Stomach (tissue), 9 donors: ENCODE measurements around the gene BABAM1. TPM values are rescaled to one million over a fixed set of nuclear protein-coding genes. Genes with fewer than 3 reads are reported as not detected.

Experiments
- DNase-seq, 2 donors: peaks; one replicate each; pipeline versions ENCODE4 v3.0.0 to v3.0.0-alpha.2; 2013 to 2019
- H3K27ac ChIP-seq, 5 donors: fragments of 200-600 bp in 4 of 5; sonication (generic) in 4 of 5; one replicate each; pipeline ENCODE4 v1.5.1; 2013 to 2019; ENCODE audit warnings: mild to moderate bottlenecking in 1 of 5, moderate library complexity in 1 of 5
- H3K27me3 ChIP-seq, 3 donors: fragments of 200-600 bp; sonication (generic); one replicate each; pipeline ENCODE4 v1.5.1; 2017 to 2019; ENCODE audit warnings: mixed run types in 1 of 3
- H3K36me3 ChIP-seq, 4 donors: fragments of 200-600 bp; sonication (generic); 1 replicate in 3 of 4; 2 replicates in 1 of 4; pipeline ENCODE4 v1.5.1; 2016 to 2019
- H3K4me1 ChIP-seq, 4 donors: fragments of 200-600 bp; sonication (generic); one replicate each; pipeline ENCODE4 v1.5.1; 2016 to 2019
- H3K4me3 ChIP-seq, 4 donors: fragments of 200-600 bp; sonication (generic) in 3 of 4; one replicate each; pipeline ENCODE4 v1.5.1; 2016 to 2019; ENCODE audit warnings: mild to moderate bottlenecking in 1 of 4
- H3K9me3 ChIP-seq, 4 donors: fragments of 200-600 bp; sonication (generic); one replicate each; pipeline ENCODE4 v1.5.1; 2016 to 2019
- CTCF ChIP-seq, 7 experiments: fragments of 450-650 bp in 4 of 7; fragments of 200-600 bp in 3 of 7; sonication (generic) in 3 of 7; IDR thresholded peaks; one replicate each; pipeline ENCODE4 v1.5.1; 2016 to 2019; ENCODE audit warnings: antibody characterized with exemption in 7 of 7, control low read depth in 2 of 7, mild to moderate bottlenecking in 1 of 7
- EP300 ChIP-seq: sonication (generic); formaldehyde crosslinking; IDR thresholded peaks from one replicate; pipeline ENCODE4 v1.6.1; 2017; ENCODE audit warnings: antibody characterized with exemption
- POLR2A ChIP-seq, 4 donors: fragments of 450-650 bp; IDR thresholded peaks; one replicate each; pipeline ENCODE4 v1.6.1; 2016; ENCODE audit warnings: antibody characterized with exemption in 4 of 4, control low read depth in 2 of 4, mild to moderate bottlenecking in 1 of 4, moderate library complexity in 1 of 4
- POLR2AphosphoS5 ChIP-seq, 3 donors: sonication (generic); formaldehyde crosslinking; IDR thresholded peaks; one replicate each; pipeline ENCODE4 v1.6.1; 2016; ENCODE audit warnings: antibody characterized with exemption in 3 of 3
- WGBS, 5 donors: extraction: QIAGEN DNeasy Blood & Tissue Kit in 3 of 5; methylation state at CpG; one replicate each; pipeline versions ENCODE4 v1.1.5 to v1.1.7; 2013 to 2018; 5-methylcytosine and 5-hydroxymethylcytosine counted together
- intact Hi-C: fragments of 100-400 bp; cut with DNase I; formaldehyde crosslinking; loops from one replicate; pipeline ENCODE4 v1.15.1; 2023; ENCODE audit warnings: low total_unique reads
- polyA plus RNA-seq, 3 donors: library from polyadenylated mRNA; stranded (reverse); fragments of 200-250 nt; gene quantifications; one replicate each; pipeline ENCODE4 v1.2.3, GENCODE V29; 2013
- total RNA-seq, 5 donors: library from RNA; depleted of rRNA; stranded (reverse); fragments of >200 nt; gene quantifications; one replicate each; pipeline versions ENCODE4 v1.1.0 to v1.2.3, GENCODE V29; 2014 to 2016
- donor health status: healthy with polysubstance abuse.
- donor health status: Bipolar disorder and iron deficiency.
- donor health status: healthy.

Gene BABAM1
- total and polyA plus RNA-seq, 8 donors, result 26.2 to 146 (median 73.1) TPM

GRCh38 chr19:17296273-17296672, 29.0 kb downstream of the BABAM1 start:
- Histone ChIP-seq H3K27ac (no peak overlapping the region), H3K4me1 (peaks cover 0 to 37% (median 24%) of the 10 kb centered on the region in 4 donors), H3K36me3 (peaks cover 0 to 41% (median 24%) of the 10 kb centered on the region in 4 donors), H3K9me3 (peaks cover 0 to 5% (median 0%) of the 10 kb centered on the region in 4 donors), H3K27me3 (no peaks in the 10 kb centered on the region), H3K4me3 (no peak overlapping the region)
- intact Hi-C loops, result no loop called here
- DNase-seq, result no peak
- no peak for TF ChIP-seq POLR2A (IDR thresholded peaks at IDR 0.05)
- TF ChIP-seq EP300, result no peak
- no peak for TF ChIP-seq CTCF (IDR thresholded peaks at IDR 0.05)
- WGBS, 5 donors, result 43 to 60% (median 51%) methylated on average over 4 of the region's 4 CpGs

DNA sequence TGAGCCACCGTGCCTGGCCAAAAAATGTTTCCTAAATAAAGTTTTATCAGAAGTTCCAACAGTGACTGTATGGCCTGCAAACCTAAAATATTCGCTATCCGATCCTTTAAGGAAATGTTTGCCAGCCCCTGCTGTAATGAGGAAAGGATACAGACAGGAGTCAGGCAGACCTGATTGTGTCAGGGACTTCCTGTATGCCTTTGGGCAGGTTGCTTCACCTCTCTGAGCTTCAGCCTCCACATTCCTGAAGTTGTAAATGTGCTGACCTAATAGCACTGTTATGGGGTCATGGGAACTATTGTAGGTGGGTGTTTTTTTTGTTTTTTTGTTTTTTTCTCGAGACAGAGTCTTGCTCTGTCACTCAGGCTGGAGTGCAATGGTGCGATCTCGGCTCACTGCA, 29.7 kb downstream of the BABAM1 start:
- Histone ChIP-seq H3K9me3 (peaks cover 0 to 5% (median 0%) of the 10 kb centered on the region in 4 donors), H3K4me1 (peaks cover 0 to 41% (median 25%) of the 10 kb centered on the region in 4 donors), H3K36me3 (peaks cover 0 to 44% (median 24%) of the 10 kb centered on the region in 4 donors), H3K27me3 (no peaks in the 10 kb centered on the region), H3K4me3 (no peak overlapping the region), H3K27ac (no peak overlapping the region)
- no peak for DNase-seq
- no peak for TF ChIP-seq CTCF (IDR thresholded peaks at IDR 0.05)
- TF ChIP-seq POLR2A (IDR thresholded peaks at IDR 0.05), result no peak
- TF ChIP-seq POLR2AphosphoS5 (IDR thresholded peaks at IDR 0.05), result no peak
- no peak for TF ChIP-seq EP300
- WGBS, 5 donors, result 83 to 94% (median 92%) methylated on average over 6 of the region's 6 CpGs
- intact Hi-C loops, result no loop called here

- intact Hi-C loops, result no loop called here
- peaks cover 9 to 55% (median 44%) of the 10 kb centered on the region in 4 donors for H3K4me1 ChIP-seq
- WGBS, 5 donors, result 86 to 96% (median 94%) methylated on average over 7 to 51 of the region's 51 CpGs
Observed at GRCh38 chr19:17300992-17301619, 33.9 kb downstream of the BABAM1 start.

More at GRCh38 chr19:17300992-17301619, 33.9 kb downstream of the BABAM1 start:
- no peak overlapping the region for H3K27ac ChIP-seq
- TF ChIP-seq CTCF (IDR thresholded peaks at IDR 0.05) (no peak), POLR2AphosphoS5 (IDR thresholded peaks at IDR 0.05) (no peak), POLR2A (IDR thresholded peaks at IDR 0.05) (no peak), EP300 (no peak)
- H3K4me3 ChIP-seq, result no peak overlapping the region
- peaks cover 0 to 30% (median 17%) of the 10 kb centered on the region in 4 donors for H3K36me3 ChIP-seq
- no peaks in the 10 kb centered on the region for H3K27me3 ChIP-seq
- H3K9me3 ChIP-seq, result peaks cover 0 to 5% (median 0%) of the 10 kb centered on the region in 4 donors
- DNase-seq, result no peak
